ENCODE results near the gene GALNT9.

Gene GALNT9

DNA sequence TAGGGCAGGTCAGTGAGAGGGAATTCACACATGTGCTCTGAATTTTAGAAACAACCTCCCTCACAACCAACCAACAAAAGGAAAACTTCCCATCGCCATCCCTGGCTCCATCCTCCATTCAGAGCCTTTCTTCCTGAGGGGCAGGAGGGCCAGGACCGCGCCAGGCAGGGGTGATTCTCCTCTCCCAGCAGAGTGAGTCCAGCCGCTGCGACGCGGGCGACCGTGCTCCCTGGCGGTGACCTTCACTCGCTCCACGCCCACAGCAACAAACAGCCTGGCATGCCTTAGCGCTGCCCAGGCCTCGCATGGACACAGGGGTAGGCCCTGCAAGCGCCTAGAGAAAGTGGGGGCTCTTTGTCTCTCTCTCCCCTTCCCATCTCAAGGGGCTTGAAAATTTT, 3.7 kb downstream of the GALNT9 start:
- no peak for FAIRE-seq

DNA sequence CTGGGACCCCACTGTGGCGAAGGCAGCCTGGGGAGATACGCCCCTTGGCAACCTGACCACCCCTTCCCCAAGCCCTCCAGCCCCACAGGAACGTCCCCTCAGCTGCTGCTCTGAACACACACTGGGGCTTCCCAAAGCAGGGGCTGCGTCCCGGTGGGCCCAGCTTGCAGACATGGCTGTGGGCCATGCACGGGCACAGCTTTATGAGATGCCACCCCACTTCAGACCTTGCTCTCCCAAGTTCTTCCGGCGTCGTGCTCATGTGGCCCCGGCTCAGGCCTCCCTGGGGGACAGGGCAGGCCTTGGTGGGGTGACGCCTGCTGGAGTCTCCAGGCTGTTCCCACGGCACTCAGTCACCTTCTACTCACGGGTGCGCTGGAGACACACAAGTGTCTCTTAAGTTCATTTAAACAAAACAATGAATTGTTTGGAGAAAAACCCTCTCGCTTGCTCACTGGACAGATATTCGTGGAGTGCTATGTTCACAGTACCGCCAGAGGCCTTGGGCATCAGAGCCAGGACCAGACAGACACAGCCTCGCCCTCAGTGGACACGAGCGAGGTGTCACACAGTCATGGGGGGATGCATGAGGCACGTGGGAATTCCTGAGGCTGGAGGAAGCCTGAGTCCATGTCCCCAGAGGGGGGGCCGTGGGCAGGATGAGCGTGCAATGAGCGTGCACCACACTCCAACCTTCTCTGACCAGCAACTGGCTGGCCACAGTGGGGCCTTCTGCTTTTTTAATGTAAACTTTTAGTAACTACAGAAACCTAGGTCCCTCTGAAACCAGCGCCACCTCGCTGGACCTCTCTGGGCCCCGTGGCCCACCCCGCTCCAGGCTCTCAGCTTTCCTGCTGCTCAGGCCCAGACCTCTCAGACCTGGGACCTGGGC, 4.3 kb downstream of the GALNT9 start:
- no peak for FAIRE-seq

DNA sequence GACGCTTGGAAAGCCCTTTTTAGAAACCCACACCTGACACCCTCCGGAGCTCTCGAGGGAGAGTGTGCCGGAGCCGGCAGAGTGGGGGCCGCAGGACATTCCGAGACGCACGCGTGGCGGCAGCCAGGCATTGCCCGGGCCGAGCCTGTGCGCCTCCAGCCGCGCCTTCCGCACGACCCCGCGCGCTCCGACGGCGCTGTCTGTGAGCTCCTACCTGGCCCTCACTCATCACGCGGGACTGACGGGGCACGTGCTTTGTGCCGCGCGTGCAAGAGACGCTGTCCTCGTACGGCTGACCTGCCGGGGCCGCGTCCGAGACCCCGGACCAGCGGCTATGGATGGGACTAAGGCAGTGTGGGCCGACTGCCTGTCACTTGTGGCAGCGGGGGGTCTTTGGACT, 5.2 kb downstream of the GALNT9 start:
- FAIRE-seq: no peak

DNA sequence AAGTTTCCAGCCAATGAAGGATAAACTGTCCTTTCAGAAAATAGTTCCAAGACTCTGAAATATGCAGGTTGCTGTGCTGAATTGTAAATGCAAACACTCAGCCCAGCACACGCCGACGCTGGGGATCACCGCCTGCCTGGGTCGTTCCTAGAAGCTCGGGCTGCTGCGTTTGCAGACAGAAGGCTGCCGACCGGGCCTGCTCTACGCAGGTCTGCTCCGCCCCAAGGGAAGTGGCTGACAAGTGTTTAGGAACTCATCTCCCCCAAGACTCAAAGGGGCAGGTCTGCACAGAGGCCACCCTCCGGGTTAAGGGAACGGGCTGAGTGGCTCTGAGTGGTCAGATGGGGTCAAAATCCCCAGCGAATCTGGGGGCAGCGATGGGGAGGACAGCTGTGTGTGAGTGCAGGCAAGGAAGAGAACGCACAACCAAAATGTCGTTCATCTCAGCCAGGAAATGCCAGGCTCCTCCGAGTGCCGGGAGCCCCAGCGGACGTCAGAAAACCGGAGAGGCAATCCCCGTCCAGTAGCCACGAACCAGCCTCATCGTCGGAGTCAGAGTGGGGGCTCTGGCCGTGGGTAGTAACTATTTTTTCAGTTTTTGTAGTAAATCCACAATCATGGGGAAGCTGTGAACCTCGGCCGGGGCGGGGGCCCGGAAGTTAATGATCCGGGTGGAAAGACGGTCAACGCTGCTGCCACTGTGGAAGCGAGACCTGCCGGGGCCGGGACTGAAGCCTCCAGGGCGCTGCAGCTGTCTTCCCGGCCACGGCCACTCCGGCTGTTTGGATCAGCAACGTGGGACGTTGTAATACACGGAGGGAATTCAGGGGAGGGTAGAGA, 6.0 kb downstream of the GALNT9 start:
- no peak for FAIRE-seq

DNA sequence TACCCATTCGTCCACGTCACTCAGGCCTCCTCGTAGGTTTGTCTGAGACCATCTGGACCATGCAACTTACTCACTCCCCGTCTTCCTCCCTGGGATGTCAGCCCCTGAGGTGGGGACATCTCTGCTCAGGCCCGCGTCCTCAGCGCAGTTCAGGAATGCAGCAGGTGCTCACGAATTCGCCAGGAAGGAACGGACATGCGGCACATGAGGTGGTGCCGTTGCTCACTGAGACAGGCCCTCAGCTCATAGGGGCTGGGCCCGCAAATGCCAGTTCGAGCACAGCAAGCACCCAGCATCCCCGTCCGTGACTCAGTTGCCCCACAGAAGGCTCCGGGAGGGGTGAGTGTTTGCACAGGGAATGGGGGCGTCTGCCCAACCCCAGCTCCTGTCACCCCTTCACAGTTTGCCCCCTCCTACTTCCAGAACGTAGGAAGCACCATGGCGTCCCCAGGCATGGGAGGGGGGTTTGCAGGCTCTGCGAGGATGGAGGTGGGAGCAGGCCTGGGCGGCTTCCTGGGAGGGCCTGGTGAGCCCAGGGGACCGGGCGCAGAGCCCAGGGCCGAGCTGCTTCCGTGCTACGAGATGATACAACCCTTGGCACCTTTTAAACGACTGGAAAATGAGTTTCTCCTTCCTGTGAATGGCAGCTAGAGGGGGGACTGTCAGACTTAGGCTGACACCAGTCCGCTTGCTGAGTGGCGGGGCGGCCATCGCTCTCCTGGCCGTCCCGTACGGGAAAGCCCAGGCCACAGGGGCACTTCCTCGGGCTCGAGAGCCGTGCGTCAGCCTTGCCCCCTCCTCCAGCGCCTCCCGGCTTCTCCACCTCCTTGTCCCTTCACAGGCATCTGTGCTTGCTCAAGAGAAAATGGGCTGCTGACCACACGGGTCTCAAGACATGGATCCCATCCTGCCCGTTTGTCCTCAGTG, 6.9 kb downstream of the GALNT9 start:
- FAIRE-seq: no peak

DNA sequence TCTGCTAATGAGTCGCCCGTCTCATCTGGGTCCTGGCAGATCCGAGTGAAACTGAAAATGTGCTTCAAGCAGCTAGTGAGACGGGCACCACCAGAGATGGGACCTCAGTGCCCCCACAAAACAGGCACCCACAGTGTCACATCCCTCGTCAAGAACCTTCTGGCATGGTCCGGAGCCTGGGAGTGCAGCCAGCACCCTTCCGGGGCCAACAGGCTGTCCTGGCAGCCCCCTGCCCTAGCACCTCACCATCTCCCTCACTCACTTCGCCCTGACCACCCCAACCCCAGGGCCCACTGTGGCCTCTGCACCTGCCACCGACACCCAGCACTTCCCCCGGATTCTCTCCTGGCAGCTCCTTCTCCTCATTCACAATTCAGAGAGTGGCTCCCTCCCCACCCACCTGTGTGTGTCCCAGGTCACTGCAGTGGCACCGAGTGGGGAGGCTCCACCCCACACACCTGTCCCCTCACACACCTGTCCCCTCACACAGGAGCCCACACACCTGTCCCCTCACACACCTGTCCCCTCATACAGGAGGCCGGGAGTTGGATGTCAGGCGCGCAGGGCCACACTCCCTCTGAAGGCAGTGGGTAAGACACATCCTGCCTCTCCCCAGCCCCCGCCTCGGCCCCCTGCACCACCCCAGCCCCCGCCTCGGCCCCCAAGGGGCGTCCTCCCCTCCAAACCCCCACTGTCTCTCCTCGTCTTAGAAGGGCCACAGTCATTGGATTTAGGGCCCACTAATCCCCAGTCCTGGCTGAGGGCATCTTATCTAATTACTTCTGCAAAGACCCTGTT, 7.9 kb downstream of the GALNT9 start:
- FAIRE-seq: no peak

DNA sequence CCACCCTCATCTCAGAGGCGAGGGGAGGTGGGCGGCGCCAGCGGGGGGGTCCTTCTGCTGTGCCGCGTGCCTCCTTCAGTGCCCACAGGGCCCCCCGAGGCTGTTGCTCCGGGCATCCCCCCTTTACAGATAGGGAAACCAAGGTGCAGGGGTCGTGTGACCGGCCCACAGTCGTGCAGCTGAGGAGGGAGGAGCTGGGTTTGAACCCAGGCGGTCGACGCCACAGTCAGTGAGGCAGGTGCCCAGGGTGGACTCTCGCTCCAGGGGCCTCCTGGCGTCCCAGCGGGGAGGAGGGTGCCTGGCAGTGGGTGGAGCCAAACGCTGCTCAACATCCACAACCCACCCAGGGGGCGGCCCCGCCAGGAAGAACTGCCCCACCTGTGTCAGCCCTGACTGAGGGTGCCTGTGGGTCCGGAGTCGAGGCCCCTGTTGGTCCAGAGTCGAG, 8.6 kb downstream of the GALNT9 start:
- FAIRE-seq: no peak

DNA sequence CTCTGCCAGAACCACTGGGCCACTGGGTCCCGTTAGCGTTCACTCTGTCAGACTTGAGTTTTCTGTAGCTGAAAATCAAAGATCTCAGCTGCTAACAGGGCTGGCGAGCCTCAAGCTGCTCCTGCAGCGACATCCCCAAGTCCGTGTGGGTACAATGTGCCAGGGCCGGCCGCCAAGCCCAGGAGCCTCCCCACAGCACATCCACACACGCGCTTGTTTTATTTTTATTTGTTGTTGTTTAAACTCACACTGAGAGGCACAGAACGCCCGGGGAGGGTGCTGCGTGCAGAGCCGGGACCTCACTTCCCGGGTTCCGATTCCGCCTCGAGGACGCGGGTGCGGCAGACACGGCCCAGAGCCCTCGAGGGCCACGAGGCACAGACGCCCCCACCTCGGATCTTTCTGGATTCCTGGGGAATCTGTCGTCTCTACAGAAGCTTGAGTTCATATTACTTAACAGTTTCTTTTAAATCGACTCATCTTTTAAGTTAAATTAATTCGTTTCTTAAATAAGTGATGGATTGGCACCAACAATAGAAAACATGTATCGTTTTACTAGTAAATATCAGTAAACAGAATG, 9.3 kb downstream of the GALNT9 start:
- FAIRE-seq: no peak

DNA sequence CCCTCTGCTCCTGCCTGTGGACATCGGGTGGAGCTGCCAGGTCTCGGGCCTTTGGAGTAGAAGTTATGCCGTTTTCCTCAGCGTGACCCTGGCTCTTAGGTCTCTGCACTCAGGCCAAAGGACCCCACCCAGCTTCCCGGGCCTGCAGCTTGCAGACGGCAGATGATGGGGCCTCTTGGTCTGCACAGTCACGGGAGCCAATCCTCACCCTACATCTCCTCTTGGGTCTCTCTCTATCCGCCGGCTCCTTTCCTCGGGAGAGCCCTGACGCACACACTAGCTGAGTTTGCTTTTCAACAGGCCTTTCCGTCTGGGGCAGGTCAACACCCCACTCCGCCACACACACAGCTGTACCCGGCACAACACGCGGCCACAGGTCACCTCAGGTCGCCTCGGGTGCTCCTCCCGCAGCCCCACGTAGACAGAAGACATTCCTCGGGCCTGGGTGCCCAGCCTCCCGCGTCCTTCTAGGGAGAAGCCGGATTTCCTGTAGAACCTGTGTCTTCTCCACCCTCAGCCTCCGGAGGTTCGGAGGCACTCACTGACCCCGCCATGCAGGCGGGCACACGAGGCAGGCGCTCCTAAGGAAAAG, 9.9 kb downstream of the GALNT9 start:
- FAIRE-seq: no peak

DNA sequence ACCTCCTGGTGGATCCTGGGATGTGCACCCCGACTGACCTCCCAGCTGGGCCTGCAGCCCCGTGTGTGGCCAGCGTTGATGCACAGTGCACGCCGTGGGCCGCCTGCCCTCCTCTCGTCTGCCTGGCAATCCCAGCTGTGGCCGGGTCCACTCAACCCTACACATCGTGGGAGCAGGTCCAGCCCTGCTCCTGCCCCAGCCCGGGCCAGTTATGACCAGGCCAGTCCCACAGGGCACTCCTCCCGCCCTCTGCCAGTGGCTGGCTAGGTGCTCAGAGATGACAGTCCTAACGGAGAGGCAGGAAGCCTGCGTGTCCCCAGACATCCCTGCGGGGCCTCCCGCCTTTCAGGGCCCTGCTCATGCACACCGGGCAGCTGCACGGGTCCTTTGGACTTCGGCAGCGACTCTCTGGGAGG, 10.8 kb downstream of the GALNT9 start:
- FAIRE-seq: no peak

DNA sequence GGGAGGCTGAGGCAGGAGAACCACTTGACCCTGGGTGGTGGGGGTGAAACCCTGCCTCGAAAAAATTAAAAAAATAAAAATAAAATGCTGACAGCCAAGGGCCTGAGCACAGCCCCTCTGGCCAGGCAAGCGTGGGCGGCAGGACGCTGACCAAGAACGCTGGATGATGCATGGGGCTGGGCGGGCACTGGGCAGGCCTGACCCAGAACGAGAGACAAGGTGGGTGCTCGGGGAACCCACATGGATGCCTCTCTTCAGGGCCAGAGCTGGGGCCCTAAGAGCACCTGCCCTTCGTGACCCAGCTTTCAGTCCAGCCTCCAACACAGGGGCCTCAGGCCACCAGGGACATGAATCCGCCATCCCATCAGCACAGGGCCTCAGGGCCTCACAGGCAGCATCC, 11.3 kb downstream of the GALNT9 start:
- FAIRE-seq: no peak

DNA sequence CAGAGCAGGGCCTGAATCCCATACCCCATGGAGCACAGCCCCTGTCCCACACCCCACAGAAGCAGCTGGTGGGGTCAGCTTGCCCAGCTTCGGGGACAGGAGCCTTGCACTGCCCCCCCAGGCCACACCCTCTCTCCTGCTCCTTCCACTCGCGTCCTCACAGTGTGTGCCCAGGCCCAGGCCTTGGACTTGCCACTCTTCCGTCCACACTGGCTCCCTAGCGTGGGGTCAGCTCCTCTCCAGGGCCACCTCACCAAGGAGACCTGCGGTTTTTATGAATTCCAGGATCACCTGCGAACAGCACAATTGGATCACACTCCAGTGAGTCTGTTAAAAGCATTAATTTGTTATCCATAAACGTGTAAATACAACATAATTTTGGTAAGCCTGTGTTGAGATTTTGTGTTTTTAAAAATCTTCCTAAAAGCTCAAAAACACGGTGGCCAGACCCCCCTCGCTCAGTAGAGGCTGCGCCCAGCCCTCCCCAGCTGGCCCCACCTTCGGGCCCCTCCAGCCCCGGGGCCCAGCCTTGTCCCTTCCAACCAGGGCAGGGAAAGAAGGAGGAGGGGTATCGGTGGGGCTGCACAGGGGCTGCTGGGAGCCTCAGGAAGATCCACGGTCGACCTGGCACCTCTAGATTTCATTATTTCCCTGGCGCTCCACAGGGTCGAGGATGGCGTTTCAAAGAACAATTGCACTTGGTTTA, 12.0 kb downstream of the GALNT9 start:
- FAIRE-seq: no peak

DNA sequence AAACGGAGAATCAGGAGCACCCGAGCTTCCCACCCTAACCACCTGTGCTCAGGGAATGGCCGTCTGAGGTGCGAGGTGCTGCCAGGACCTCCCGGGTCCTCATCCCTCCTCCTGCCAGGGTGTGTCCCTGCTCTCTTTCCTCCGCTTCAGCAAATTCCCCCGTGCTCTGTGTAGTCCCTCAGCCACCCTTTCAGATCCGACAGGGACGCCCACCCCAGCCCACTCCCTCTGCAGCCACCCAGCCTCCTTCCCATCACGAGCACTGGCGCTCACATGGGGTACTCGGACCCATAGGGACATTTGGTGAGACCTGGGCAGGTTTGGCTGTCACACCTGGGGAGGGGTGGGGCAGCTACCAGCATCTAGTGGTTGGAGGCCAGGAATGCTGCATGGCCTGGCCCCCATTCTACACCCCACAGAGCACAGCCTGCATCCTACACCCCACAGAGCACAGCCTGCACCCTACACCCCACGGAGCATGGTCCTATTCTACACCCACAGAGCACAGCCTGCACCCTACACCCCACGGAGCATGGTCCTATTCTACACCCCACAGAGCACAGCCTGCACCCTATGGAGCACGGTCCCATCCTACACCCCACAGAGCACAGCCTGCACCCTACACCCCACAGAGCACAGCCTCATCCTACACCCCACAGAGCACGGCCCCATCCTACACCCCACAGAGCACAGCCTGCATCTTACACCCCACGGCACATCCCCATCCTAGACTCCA, 12.7 kb downstream of the GALNT9 start:
- no peak for FAIRE-seq

DNA sequence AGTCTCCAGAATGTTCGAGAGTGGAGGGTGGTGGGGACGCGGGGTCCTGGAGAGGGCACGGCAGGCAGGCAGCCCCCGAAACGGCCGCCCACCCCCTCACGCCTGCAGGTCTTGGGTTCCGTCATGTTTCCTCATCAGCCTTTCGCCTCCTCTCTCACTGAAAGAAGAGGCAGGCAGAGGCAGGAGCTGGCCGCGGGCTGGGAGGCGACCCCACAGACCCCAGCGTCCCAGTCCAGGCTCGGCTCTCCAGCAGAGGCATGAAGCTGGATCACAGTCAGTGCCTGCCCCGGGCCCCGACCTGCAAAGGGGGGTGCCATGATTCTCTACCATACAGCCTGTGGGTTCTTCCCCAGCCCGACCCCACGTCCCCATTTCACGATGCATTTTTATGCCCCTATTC, 13.4 kb downstream of the GALNT9 start:
- FAIRE-seq: no peak

DNA sequence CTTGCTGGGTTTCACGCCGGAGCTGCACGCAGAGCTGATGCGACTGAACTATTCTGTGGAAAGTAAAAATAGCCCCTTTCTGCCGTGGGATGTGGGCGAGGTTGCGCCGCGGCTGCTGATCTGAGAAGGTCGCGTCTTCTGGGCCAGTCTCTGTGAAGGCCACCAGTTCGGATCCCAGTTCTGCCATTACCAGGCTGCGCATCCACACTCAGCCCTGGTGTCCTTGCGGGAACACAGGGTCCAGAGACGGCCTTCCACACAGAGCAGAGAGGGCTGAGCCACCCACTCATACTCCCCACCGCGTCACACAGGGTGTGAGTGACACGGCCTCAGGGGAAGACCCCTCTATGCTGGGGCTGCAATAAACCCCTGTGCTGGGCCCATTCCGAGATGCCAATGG, 13.9 kb downstream of the GALNT9 start:
- no peak for FAIRE-seq

DNA sequence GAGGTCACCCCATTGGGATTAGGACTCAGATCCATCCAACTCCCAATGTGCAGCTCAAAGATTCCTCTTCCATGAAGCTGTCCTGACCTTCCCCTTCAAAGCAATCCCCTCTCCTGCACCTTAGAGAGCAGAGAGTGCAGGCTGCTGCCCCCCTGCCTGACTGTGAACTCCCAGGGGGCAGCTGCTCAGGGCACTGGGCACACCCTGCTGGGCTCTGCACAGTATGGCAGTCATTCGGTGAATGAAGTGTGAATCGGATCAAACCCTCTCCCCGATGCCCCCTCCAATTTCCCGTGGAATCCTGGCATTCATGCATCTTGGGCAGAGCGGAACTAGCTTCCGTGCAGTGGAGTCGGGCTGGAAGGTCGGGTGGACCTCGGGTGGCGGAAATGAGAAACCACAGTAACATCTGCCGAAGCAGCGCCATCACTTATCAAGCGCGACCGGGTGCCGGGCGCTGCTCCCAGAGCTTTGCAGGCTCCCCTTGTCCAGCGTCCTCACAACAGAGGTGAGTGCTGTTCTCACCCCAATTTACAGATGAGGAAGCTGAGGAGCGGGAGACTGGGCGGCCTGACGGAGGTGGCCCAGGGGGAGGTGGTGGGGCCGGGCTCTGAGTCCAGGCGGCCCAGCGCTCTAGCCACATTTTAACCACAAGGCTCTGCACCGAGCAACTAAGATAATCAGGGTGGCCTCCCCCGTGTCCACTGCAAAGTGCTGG, 14.7 kb downstream of the GALNT9 start:
- no peak for FAIRE-seq

DNA sequence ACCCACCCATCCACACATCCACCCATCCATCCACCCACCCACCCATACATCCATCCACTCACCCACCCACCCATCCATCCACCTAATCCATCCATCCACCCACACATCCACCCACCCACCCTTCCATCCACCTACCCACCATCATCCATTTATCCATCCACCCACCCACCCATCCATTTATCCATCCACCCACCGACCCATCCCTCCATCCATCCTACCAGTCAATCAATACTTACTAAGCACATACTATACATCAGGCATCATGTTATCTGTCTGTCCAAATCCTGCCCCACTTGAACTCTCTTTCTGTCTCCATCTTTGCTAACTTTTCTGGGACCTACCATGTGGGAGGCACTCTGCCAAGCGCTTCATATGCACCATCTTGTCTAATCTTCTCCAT, 15.4 kb downstream of the GALNT9 start:
- FAIRE-seq: no peak

DNA sequence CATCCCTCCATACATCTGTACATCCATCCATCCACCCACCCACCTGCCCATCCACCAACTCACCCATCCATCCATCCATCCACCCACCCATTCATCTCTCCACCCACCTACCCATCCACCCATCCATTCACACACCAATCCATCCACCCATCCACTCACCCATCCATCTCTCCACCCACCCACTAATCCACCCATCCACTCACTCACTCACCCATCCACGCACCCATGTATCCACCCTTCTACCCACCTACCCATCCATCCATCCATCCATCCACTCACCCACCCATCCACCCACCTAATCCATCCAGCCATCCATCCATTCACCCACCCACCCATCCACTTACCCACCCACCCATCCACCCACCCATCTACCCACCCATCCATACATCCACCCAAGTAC, 16.2 kb downstream of the GALNT9 start:
- FAIRE-seq: no peak

DNA sequence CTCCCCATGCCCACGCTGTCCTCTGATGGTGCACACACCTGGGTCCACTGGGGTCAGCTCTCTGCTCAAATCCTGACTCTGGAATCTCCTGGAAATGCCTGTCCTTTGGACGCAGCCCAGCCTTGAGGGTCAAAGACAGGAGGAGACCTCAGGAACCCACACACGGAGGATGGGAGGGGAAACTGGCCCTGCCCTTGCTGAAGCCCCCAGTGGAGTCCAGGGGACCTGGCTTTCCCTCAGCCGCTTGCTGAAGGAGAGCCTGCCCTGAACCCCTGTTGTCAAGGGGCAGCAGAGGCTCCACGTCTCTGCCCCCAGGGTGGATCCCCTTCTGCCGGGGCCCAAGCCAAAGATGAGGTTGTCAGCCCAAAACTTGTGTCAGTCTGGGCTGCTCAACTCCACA, 16.9 kb downstream of the GALNT9 start:
- no peak for FAIRE-seq

Data from colon (tissue), 2 donors.